Right forelimb (tissue), 1 donor: ENCODE measurements around the gene CFAP74.

Source experiments
- DNase-seq: peaks from one replicate; pipeline ENCODE4 v3.0.0-alpha.2; 2018

Gene CFAP74

GRCh38 chr1:1967151-1967550 lies 36.4 kb downstream of the CFAP74 start:
- DNase-seq, result no peak

GRCh38 chr1:1966071-1966740 lies 37.4 kb downstream of the CFAP74 start:
- DNase-seq, result no peak

DNA sequence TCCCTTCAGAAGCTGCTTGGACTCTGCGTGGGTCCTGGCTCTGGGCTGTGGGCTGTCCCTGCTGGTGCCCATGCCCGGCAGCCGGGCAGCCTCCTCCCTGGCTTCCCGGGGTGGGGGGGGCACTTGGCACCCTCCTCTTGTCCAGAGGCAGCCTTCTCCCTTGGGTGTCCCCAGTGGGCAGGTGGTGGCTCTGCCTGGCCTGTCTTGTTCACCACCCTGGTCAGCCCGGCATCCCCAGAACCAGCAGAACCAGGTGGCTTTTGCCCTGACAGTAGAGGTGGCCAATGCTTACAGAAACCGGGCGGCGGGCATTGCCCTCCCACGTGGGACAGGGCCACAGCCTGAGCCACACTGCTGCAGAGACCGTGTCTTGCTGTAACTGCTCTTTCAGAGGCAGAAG lies 38.0 kb downstream of the CFAP74 start:
- DNase-seq, result no peak

GRCh38 chr1:1964811-1965210 lies 38.8 kb downstream of the CFAP74 start:
- no peak for DNase-seq

- no peak for DNase-seq
Measured at GRCh38 chr1:1963570-1963969, 40.0 kb downstream of the CFAP74 start.

DNA sequence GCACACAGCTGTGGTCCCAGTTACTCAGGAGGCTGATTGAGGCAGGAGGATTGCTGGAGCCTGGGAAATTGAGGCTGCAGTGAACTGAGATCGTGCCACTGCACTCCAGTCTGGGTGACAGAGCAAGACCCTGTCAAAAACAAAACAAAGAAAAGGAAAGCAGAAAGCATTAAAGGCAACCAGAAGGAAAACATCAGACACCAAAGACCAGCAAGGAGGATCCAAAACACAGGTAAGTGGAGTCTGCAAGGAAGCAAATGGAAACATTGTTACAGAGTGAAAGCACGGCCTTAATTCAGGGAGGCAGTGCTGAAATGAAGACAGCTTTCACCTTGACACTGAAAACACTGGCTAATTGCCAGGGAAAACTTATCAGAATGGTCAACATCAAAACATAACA lies 40.8 kb downstream of the CFAP74 start:
- no peak for DNase-seq

DNA sequence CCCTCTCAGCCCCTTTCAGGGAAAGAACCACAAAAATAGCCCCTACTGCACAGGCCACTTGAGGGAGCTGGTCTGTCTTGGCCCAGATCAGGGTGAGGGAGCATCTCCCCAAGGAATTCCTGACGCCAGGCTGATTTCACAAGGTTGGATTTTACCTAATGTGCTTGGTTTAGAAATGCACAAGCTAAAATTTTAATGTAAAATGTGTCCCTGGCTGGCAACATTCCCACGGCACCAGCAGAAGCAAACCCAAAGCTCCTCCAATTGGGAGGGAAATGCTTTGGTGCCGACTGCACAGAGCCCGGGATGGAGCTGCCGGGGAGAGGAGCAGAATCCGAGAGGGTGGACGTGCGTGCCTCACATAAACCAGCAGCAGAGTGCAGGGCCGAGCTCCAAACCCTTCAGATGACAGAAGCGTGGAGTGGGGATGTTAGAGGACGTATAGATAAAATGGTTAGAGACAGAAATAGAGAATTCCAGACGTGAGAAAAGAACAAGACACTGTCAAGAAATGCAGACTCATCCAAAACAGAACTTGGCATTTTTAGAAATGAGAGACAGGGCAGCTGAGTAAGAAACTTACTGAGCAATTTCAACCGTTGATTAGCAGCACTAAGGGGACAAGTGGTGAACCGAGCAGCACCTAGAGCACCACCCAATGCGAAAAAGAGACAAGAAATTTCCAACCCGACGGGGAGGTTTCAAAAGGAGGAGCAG lies 42.9 kb downstream of the CFAP74 start:
- DNase-seq, result no peak

GRCh38 chr1:1959840-1960479 lies 43.6 kb downstream of the CFAP74 start:
- DNase-seq, result peak; percentile 78

GRCh38 chr1:1959459-1959839 lies 44.1 kb downstream of the CFAP74 start:
- no peak for DNase-seq

GRCh38 chr1:1958071-1958541 lies 45.5 kb downstream of the CFAP74 start:
- no peak for DNase-seq

- no peak for DNase-seq
Measured at GRCh38 chr1:1957533-1957961, 46.0 kb downstream of the CFAP74 start.

- DNase-seq, result no peak
Measured at GRCh38 chr1:1956586-1957532, 46.7 kb downstream of the CFAP74 start.

GRCh38 chr1:1956101-1956500 lies 47.5 kb downstream of the CFAP74 start:
- no peak for DNase-seq

DNA sequence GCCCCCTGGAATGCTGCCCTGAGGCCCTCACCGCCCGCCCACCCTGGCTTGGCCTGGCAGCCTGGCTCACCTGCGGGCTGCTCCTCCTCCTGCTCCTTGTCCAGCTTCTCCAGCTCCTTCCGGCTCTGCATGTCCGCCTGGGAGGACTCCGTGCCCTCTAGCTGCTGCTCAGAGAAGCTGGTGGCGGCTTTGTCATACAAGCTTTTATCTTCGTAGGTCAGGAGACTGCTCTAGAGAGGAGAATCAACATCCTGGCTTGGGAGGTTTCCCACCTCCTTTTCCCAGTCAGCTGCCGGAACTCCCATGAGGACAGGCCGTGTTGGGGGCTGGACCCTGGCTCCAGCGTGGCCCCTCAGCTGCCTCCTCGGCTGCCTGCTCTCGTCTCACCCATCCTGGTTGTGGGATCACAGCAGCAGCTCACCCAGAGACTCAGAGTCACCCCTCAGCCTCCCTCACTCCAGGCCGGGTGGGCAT lies 47.9 kb downstream of the CFAP74 start:
- no peak for DNase-seq

DNA sequence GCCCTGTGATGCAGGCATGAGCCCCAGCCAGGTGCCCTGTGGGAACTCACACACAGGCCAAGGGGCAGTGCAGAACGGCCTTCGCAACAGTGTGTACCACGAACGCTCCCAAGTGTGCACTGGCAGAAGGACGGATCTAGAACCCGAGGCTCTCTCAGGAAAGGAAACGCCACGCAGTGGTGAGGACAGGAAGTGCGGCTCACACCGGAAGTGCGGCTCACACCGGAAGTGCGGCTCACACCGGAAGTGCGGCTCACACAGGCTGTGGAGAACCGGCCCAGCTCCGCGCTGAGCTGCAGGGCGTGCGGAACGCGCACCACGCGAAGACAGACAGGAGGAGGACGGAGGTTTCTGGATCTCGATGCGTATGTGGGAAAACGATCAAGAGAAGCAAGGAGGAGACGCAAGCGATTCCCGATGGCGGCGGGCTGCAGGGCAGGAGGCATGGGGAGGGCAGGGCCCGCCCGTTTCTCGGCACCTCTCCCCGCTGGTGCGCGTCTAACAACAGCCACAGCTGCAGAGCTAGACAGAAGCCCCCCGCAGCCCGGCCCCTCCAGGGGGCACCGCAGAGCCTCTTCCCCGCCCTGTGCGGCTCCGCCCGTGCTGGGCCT lies 48.6 kb downstream of the CFAP74 start:
- DNase-seq, result no peak

DNA sequence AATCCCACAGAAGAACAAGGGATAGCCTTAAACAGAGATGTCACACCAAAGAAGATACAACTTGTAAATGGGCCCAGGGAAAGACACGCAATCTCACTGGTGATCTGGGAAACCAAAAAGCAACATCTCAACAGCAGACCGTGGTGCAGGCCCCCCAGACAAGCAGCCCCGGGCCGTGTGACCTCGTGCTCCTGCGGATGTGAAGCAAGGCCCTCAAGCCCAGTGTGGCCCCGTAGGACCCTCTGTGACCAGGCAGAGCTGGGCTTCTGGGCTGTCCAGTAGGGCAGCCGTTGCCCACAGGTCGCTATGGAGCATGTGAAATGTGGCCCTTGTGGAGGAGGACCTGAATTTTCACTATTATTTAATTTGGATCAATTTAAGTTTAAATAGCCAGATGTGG lies 49.6 kb downstream of the CFAP74 start:
- DNase-seq, result no peak

GRCh38 chr1:1950940-1951339 lies 52.6 kb downstream of the CFAP74 start:
- no peak for DNase-seq

DNA sequence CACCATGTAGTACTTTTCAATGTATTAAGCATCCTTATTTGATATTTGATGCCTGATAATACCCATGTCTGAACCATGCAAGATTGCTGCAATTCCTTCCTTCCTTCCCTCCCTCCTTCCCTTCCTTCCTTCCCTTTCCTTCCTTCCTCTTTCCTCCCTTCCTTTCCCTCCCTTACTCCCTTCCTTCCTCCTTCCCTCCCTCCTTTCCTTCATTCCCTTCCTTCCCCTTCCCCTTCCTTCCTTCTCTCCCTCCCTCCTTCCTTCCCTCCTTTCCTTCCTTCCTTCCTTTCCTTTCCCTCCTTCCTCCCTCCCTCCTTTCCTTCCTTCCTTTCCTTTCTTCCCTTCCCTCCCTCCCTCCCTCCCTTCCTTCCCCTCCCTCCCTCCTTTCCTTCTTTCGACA lies 54.8 kb downstream of the CFAP74 start:
- no peak for DNase-seq

DNA sequence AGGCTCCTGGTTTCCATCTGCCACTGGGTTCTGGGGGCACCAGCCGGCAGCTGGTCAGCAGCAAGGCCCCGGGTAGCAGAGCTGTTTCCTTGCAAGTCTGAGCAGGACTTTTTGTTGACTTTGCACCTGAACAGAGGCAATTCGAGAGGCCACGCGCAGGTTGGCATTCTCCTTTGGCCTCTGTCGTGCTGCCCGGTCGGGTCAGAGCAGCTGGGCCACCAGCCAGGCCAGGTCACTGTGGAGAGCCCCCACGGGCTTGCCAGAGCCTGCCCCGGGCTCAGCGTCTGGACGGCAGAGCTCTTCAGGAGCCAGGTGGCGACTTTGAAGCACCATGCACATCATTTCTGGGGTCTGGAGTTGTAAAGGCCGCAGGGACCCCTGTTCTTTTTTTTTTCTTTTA lies 56.1 kb downstream of the CFAP74 start:
- DNase-seq, result no peak

- DNase-seq, result peak; percentile 61
Measured at GRCh38 chr1:1946540-1946939, 57.0 kb downstream of the CFAP74 start.

DNA sequence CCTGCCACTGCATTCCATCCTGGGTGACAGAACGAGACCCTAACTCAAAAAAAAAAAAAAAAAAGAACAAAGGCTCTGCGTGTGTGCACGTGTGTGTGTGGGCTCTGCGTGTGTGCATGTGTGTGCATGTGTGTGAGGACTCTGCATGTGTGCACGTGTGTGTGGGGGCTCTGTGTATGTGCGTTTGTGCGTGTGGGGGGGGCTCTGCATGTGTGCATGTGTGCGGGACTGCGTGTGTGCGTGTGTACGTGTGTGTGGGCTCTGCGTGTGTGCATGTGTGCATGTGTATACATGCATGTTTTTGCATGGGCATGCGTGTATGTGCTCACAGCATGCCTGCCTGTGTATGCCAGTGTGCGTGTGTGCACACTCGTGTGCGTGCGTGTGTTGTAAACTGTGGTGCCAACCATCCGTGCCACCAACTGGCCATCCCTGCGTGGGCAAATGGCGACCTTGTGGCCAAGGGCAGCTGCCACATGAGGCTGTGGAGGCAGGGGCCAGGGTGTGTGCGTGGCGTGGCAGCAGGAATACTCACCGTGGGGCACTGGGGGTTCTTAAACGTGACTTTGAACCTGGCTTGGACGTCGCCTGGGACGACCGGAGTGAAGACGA lies 57.7 kb downstream of the CFAP74 start:
- DNase-seq, result no peak
